Colonic mucosa (tissue), 4 donors: ENCODE data around the gene ZIC5. TPM values are rescaled to one million over a fixed set of nuclear protein-coding genes. Genes with fewer than 3 reads are reported as not detected.

Source experiments
- DNase-seq: peaks from one replicate; pipeline ENCODE4 v3.0.0-alpha.2; 2020
- H3K27ac ChIP-seq: fragments of 200-600 bp; one replicate; pipeline ENCODE4 v1.8.0; 2021
- H3K27me3 ChIP-seq: fragments of 200-600 bp; one replicate; pipeline ENCODE4 v1.8.0; 2021
- H3K36me3 ChIP-seq: fragments of 200-600 bp; one replicate; pipeline ENCODE4 v1.8.0; 2021
- H3K4me1 ChIP-seq: fragments of 200-600 bp; one replicate; pipeline ENCODE4 v1.8.0; 2021; ENCODE audit warnings: mild to moderate bottlenecking
- H3K4me3 ChIP-seq: fragments of 200-600 bp; one replicate; pipeline ENCODE4 v1.8.0; 2021
- H3K9ac ChIP-seq, 2 donors: one replicate each; pipeline ENCODE4 v1.7.0; 2013; ENCODE audit warnings: control low read depth in 2 of 2, low read depth in 2 of 2, low read length in 2 of 2
- H3K9me3 ChIP-seq: fragments of 200-600 bp; one replicate; pipeline ENCODE4 v1.8.0; 2021
- intact Hi-C: fragments of 100-400 bp; cut with DNase I; formaldehyde crosslinking; loops from one replicate; pipeline ENCODE4 v1.14.1; 2022
- total RNA-seq, 2 donors: library from RNA; stranded (reverse); fragmentation: NEBNext Ultra II Directional in 1 of 2; extraction: Animal tissue kit (Norgen Biotek cat#: 25700) in 1 of 2; gene quantifications; one replicate each; pipeline ENCODE4 v1.2.1, GENCODE V29; 2021
- TF ChIP-seq, protein P1 (sequence below): fragments of 200-600 bp; IDR thresholded peaks from one replicate; pipeline ENCODE4 v1.8.0; 2022; ENCODE audit warnings: antibody characterized with exemption, mild to moderate bottlenecking
- donor health status: healthy.
- donor health status: DM: no; HTN: no; CAD: no.
- donor health status: DM: no; HTN: no; CAD: no.

ZIC5 gene
- total RNA-seq, 2 donors from 2014 or later, result 0.10 TPM; not detected in 1

GRCh38 chr13:99938635-99939034, 32.9 kb downstream of the ZIC5 start:
- Histone ChIP-seq H3K36me3 (no peaks in the 10 kb centered on the region), H3K9ac (no peak overlapping the region), H3K27me3 (no peaks in the 10 kb centered on the region), H3K27ac (no peak overlapping the region), H3K4me3 (no peak overlapping the region), H3K9me3 (no peaks in the 10 kb centered on the region), H3K4me1 (no peaks in the 10 kb centered on the region)
- TF ChIP-seq, protein P1, sequence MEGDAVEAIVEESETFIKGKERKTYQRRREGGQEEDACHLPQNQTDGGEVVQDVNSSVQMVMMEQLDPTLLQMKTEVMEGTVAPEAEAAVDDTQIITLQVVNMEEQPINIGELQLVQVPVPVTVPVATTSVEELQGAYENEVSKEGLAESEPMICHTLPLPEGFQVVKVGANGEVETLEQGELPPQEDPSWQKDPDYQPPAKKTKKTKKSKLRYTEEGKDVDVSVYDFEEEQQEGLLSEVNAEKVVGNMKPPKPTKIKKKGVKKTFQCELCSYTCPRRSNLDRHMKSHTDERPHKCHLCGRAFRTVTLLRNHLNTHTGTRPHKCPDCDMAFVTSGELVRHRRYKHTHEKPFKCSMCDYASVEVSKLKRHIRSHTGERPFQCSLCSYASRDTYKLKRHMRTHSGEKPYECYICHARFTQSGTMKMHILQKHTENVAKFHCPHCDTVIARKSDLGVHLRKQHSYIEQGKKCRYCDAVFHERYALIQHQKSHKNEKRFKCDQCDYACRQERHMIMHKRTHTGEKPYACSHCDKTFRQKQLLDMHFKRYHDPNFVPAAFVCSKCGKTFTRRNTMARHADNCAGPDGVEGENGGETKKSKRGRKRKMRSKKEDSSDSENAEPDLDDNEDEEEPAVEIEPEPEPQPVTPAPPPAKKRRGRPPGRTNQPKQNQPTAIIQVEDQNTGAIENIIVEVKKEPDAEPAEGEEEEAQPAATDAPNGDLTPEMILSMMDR, result no peak
- DNase-seq, result no peak
- intact Hi-C loops, result no loop called here

GRCh38 chr13:99935772-99936171, 35.8 kb downstream of the ZIC5 start:
- no peak overlapping the region for H3K9ac ChIP-seq
- no peak overlapping the region for H3K27ac ChIP-seq
- H3K36me3 ChIP-seq, result no peaks in the 10 kb centered on the region
- DNase-seq, result no peak
- no peaks in the 10 kb centered on the region for H3K27me3 ChIP-seq
- TF ChIP-seq, protein P1, result no peak
- no peaks in the 10 kb centered on the region for H3K9me3 ChIP-seq
- intact Hi-C loops, result no loop called here
- H3K4me3 ChIP-seq, result no peak overlapping the region
- no peaks in the 10 kb centered on the region for H3K4me1 ChIP-seq

GRCh38 chr13:99932912-99933311, 38.7 kb downstream of the ZIC5 start:
- Histone ChIP-seq H3K27ac (no peak overlapping the region), H3K36me3 (no peaks in the 10 kb centered on the region), H3K27me3 (no peaks in the 10 kb centered on the region), H3K4me3 (no peak overlapping the region), H3K4me1 (no peaks in the 10 kb centered on the region), H3K9me3 (no peaks in the 10 kb centered on the region), H3K9ac (no peak overlapping the region)
- TF ChIP-seq, protein P1, result no peak
- intact Hi-C loops, result no loop called here
- DNase-seq, result no peak

DNA sequence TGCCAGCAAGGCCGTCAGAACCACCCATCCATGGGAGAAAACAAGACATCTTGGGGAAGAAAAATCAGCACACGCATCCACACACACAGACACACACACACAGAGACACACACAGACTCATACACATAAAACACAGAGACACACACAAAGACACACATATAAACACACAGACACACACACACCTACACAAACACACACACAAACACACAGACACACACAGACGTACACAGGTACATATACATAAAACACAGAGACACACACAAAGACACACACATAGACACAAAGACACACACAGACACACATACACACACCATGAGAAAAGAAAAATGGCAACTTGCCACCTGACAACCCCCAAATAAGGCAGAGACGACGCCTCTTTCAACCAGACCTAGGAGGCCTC, 40.6 kb downstream of the ZIC5 start:
- H3K27ac ChIP-seq, result no peak overlapping the region
- H3K9me3 ChIP-seq, result no peaks in the 10 kb centered on the region
- no peaks in the 10 kb centered on the region for H3K36me3 ChIP-seq
- no peak overlapping the region for H3K9ac ChIP-seq
- no peak overlapping the region for H3K4me3 ChIP-seq
- no peaks in the 10 kb centered on the region for H3K27me3 ChIP-seq
- DNase-seq, result no peak
- H3K4me1 ChIP-seq, result no peaks in the 10 kb centered on the region
- TF ChIP-seq, protein P1, result no peak
- intact Hi-C loops, result no loop called here

DNA sequence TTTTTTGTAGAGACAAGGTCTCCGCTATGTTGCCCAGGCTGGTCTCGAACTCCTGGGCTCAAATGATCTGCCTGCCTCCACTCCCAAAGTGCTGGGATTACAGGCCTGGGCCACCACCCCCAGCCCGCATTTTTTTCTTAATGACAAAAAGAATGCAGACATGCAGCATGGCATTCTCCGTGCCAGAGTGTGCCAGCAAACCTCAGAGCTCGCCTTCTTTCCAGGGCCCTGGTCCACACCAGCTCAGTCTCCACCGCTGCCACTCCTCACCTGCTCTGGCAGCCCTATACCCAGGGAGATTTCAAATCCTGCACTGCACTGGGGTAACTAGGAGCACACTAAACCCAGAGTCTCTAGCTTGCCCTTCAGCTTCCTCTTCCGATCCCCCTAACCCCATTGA, 41.7 kb downstream of the ZIC5 start:
- no peak for DNase-seq
- Histone ChIP-seq H3K4me3 (no peak overlapping the region), H3K27ac (no peak overlapping the region), H3K9me3 (no peaks in the 10 kb centered on the region), H3K36me3 (no peaks in the 10 kb centered on the region), H3K9ac (peak overlapping the region in 1 of 2 donors; percentile 24), H3K4me1 (no peaks in the 10 kb centered on the region), H3K27me3 (no peaks in the 10 kb centered on the region)
- TF ChIP-seq, protein P1, result no peak
- intact Hi-C loops, result no loop called here
